ENCODE data around the gene LTBP1.

GRCh38 chr2:33340280-33340679 is 393.5 kb downstream of the LTBP1 start:
- TF ChIP-seq CTCF (conservative IDR thresholded peaks at IDR 0.05; ENCODE audit: low read length), result no peak
- no peak for TF ChIP-seq EZH2phosphoT487 (IDR thresholded peaks at IDR 0.05; ENCODE audit: borderline replicate concordance, low read depth, low read length)
